C4-2B (cell line): ENCODE results near the gene FGF12.

Source experiments
- H3K27ac ChIP-seq: fragments of 450-650 bp; 2 replicates; pipeline ENCODE4 v1.5.1; 2017
- CTCF ChIP-seq: fragments of 450-650 bp; conservative IDR thresholded peaks from 2 replicates; pipeline ENCODE4 v1.5.1; 2017; ENCODE audit warnings: mild to moderate bottlenecking
- ZFX ChIP-seq: fragments of 450-650 bp; IDR thresholded peaks from 2 replicates; pipeline ENCODE4 v1.6.1; 2017

Gene FGF12

DNA sequence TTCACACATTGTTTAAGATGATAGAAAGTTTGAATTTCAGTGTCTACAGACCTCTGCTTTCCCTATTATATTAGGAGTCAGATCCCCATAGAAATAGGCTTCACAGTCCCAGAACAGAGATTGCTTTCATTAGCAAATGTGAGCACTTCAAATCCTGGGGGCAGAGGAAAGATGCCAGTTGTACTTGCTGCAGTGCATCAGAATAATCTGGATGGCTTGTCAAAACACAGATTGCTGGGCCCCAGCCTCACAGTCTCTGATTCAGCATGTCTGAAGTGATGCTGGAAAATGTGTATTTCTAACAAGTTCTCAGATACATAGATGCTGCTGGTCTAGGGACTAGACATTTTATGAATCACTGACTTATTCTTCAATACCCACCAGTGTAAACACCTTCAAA, 375.2 kb downstream of the FGF12 start:
- no peak overlapping the region for H3K27ac ChIP-seq
- TF ChIP-seq CTCF (no peak), ZFX (no peak)

DNA sequence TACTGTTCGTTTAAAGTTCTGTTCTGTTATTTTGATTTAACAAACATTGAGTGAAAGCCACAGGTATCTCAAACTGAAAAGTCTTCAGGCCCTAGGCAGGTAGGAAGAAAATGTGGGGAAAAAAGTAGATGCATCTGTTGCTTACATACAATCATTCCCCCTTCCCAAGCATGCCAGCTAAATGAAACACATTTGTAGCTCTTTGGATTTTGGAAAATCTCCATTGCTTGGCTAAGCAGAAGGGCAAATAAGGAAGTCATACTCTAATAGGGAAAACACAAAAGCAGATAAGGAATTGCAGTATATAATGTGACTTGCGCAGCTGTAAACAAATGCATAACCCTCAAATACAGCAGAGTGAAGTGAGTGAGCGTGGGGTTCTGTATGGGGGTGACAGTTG, 375.9 kb downstream of the FGF12 start:
- H3K27ac ChIP-seq = no peak overlapping the region
- TF ChIP-seq ZFX (no peak), CTCF (no peak)

GRCh38 chr3:192340031-192340430, 387.3 kb downstream of the FGF12 start:
- H3K27ac ChIP-seq = no peak overlapping the region
- TF ChIP-seq ZFX (no peak), CTCF (no peak)

DNA sequence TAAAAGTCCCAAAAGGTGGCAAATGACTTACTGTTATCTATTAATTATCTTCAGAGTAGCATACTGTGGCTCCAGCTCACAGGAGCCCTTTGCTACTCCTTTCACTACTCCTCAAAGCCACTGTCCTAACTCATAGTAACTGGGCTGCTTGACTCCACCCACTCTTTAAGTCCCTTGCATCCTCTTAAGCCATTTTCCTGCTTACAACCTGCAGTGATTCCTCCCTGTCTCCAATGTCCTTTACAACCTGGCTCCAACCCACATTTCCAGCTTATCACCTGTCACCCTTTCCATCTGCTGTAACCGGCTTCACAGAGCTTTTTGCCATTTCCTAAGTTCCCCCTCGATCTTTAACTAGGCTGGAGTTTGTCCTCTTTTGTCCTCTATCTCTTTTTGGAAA, 388.1 kb downstream of the FGF12 start:
- TF ChIP-seq ZFX = no peak
- TF ChIP-seq CTCF = no peak
- H3K27ac ChIP-seq = no peak overlapping the region

DNA sequence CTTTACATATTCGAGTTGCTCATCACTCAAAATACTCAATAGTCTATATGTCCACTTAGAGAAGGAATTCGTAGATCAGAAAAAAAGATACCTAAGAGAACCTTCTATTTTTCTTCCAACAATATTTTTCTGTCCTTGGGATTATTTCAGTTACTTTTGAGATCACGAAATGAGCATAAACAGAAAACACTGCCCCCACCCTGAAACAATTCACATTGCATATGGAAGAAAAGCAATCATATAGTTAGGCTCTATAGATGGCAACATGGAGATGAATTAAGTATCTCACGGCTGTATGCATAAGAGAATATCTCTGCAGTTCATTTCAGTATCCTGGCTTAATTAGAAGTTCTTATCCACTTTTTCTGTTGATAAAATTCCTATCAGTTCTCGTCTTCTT, 391.1 kb downstream of the FGF12 start:
- no peak overlapping the region for H3K27ac ChIP-seq
- TF ChIP-seq ZFX (no peak), CTCF (peak; percentile 50)

DNA sequence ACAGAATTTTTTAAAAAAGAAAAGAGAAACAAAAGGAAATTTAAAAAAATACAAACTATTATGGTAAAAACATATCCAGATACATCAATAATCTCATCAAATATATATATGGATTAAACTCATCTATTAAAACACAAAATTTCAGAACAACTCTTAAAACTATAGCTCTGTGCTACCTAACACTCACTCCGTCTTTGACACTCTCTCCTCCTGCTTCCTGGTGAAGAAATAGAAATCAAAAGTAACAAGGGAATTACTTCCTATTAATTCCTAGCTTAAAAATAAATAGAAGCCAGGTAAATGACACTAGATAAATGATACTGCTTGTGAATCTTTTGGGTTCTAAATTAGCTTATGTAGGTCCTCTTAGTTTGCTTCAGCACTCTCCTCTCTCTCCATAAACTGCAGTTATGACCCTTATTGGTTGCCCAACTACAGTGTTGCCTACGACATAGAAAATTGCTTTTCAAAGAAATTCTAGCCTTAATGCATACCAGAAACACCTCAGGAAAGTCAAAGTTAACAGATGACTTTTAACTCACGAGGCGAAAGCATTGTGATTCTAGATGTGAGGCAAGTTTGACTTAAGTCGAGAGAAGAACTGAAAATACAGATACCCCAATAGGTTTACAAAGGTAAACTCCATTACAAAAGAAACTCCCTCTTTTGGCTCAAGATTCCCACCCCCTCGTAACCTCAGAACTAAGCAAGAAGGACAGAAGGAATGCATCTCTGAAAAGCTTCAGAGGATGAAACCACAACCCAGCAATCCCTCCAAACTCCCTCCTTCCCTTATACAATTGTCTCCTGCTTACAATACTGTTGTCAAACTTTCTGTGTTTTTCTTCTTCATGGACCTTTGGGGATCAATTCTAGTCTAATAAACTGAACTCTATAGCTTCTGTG, 394.7 kb downstream of the FGF12 start:
- no peak overlapping the region for H3K27ac ChIP-seq
- TF ChIP-seq CTCF (no peak), ZFX (no peak)

DNA sequence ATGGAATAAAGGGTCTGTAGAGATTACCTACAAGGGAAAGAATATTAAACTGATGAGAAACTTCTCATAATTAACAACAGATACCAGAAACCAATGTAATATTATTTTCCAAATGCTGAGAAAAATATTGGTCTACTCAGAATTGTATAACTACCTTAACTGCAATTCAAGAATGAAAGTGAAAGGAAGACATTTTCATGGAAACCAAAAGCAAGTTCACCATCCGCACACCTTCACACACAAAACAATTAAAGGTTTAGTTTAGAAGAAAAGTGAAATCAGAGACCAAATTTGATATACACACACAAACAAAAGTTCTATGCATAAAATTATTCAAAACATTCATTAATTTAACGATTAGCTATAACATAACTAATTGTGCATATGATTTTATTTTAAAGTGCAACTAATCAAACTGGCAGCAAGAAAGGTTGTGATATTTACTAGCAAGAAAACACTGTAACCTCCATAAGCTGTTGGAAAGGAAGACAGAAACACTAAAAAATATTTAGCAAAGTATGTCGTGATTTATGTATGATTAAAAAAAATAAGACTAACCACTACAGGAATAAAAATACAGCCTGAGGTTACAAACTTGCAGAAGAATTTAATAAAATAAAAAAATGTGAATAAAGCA, 395.5 kb downstream of the FGF12 start:
- no peak overlapping the region for H3K27ac ChIP-seq
- TF ChIP-seq CTCF (no peak), ZFX (no peak)
